NCI-H2107 treated with DMSO at 0.1 percent for 48 hours (cell line): ENCODE measurements around the gene STARD7.
A peak's percentile ranks its signal among the peaks of the same experiment; 100 is the strongest.
"Not testable (repeated sequence)": the region's sequence is repeated elsewhere in the genome, so short reads cannot be mapped to it uniquely, and the experiment has no call there.

ENCODE experiments used
- DNase-seq: peaks from one replicate; lab custom pipeline; 2025; ENCODE audit not compliant: unreplicated experiment; lab: John Stamatoyannopoulos, UW

The STARD7 gene

GRCh38 chr2:96236882-96237281 lies 28.3 kb upstream of the STARD7 start:
- DNase-seq = no peak

- no peak for DNase-seq
Measured at GRCh38 chr2:96233880-96234316, 25.3 kb upstream of the STARD7 start.

- no peak for DNase-seq
Measured at GRCh38 chr2:96233436-96233835, 24.8 kb upstream of the STARD7 start.

GRCh38 chr2:96231316-96231715 lies 22.7 kb upstream of the STARD7 start:
- no peak for DNase-seq

GRCh38 chr2:96225016-96225533 lies 16.4 kb upstream of the STARD7 start:
- DNase-seq = no peak

GRCh38 chr2:96221106-96221505 lies 12.5 kb upstream of the STARD7 start:
- DNase-seq = not testable (repeated sequence)

- DNase-seq = not testable (repeated sequence)
Measured at GRCh38 chr2:96219959-96220358, 11.3 kb upstream of the STARD7 start.

- no peak for DNase-seq
Measured at GRCh38 chr2:96218508-96219131, 10.0 kb upstream of the STARD7 start.

GRCh38 chr2:96214554-96214953 lies 5.9 kb upstream of the STARD7 start:
- no peak for DNase-seq

- no peak for DNase-seq
Measured at GRCh38 chr2:96213379-96213778, 4.8 kb upstream of the STARD7 start.

- DNase-seq = no peak
Measured at GRCh38 chr2:96212339-96212738, 3.7 kb upstream of the STARD7 start.

- no peak for DNase-seq
Measured at GRCh38 chr2:96209729-96210085, 1.1 kb upstream of the STARD7 start.

- no peak for DNase-seq
Measured at GRCh38 chr2:96209011-96209728, 543 bp upstream of the STARD7 start.

- DNase-seq = no peak
Measured at GRCh38 chr2:96207774-96208142, 869 bp downstream of the STARD7 start.

GRCh38 chr2:96207073-96207773 lies 1.4 kb downstream of the STARD7 start:
- DNase-seq = no peak

GRCh38 chr2:96205888-96206287 lies 2.7 kb downstream of the STARD7 start:
- DNase-seq = no peak

- DNase-seq = no peak
Measured at GRCh38 chr2:96204836-96205624, 3.6 kb downstream of the STARD7 start.

GRCh38 chr2:96203130-96204028 lies 5.2 kb downstream of the STARD7 start:
- no peak for DNase-seq

GRCh38 chr2:96202152-96202854 lies 6.3 kb downstream of the STARD7 start:
- DNase-seq = peak; percentile 7

GRCh38 chr2:96201338-96201737 lies 7.3 kb downstream of the STARD7 start:
- no peak for DNase-seq
